MCF 10A (cell line): Measurements from ENCODE around the gene CROCC. TPM values are rescaled to one million over a fixed set of nuclear protein-coding genes. Genes with fewer than 3 reads are reported as not detected.

Experiments used
- BruUV-seq: library from RNA; stranded (reverse); fragments of 400-500 nt; replicated peaks from 2 replicates; lab custom pipeline; 2021; lab: Mats Ljungman, UMichigan
- CTCF ChIA-PET: fragments of 300-600 bp; sonication (Branson Sonifier 250); formaldehyde crosslinking; extraction: SDS; loops from one replicate; lab custom pipeline; 2021; ENCODE audit warnings: antibody characterized with exemption, inconsistent platforms; lab: Yijun Ruan, JAX
- POLR2A ChIA-PET: fragments of 300-600, 350-650 bp; sonication (Branson Sonifier 250); formaldehyde crosslinking; extraction: SDS; loops from one replicate; lab custom pipeline; 2020; ENCODE audit warnings: antibody characterized with exemption, inconsistent platforms; lab: Yijun Ruan, JAX
- DNase-seq: peaks from one replicate; pipeline ENCODE4 v3.0.0-alpha.2; 2018; ENCODE audit not compliant: unreplicated experiment
- H3K27ac Mint-ChIP-seq: one replicate; pipeline ENCODE4 v1.8.0; 2022; ENCODE audit warnings: mild to moderate bottlenecking, low read depth, mixed read lengths; ENCODE audit not compliant: unreplicated experiment
- H3K27me3 Mint-ChIP-seq: one replicate; pipeline ENCODE4 v1.8.0; 2022; ENCODE audit warnings: mixed read lengths; ENCODE audit not compliant: insufficient read depth, unreplicated experiment
- H3K36me3 Mint-ChIP-seq: one replicate; pipeline ENCODE4 v1.8.0; 2022; ENCODE audit warnings: mild to moderate bottlenecking, moderate library complexity, mixed read lengths; ENCODE audit not compliant: insufficient read depth, unreplicated experiment
- H3K4me1 Mint-ChIP-seq: one replicate; pipeline ENCODE4 v1.8.0; 2022; ENCODE audit warnings: mixed read lengths; ENCODE audit not compliant: insufficient read depth, unreplicated experiment
- H3K4me3 Mint-ChIP-seq: one replicate; pipeline ENCODE4 v1.8.0; 2022; ENCODE audit warnings: mild to moderate bottlenecking, moderate library complexity, mixed read lengths; ENCODE audit not compliant: unreplicated experiment
- H3K9me3 Mint-ChIP-seq: one replicate; pipeline ENCODE4 v1.8.0; 2022; ENCODE audit warnings: mixed read lengths; ENCODE audit not compliant: unreplicated experiment
- CTCF ChIP-seq: fragments of 200-600 bp; IDR thresholded peaks from one replicate; pipeline ENCODE4 v1.8.0; 2022; ENCODE audit warnings: antibody characterized with exemption, mild to moderate bottlenecking; ENCODE audit not compliant: unreplicated experiment
- intact Hi-C: fragments of 100-400 bp; cut with micrococcal nuclease; formaldehyde crosslinking; loops from 2 replicates; pipeline ENCODE4 v1.14.1; 2022
- total RNA-seq: library from RNA; stranded (reverse); gene quantifications from 2 replicates; pipeline ENCODE4 v1.2.3, GENCODE V29; 2022

CROCC gene
- total RNA-seq, 1 experiment from 2014 or later = 9.6 TPM

GRCh38 chr1:17020502-17020901, 98.8 kb downstream of the CROCC start:
- ChIA-PET POLR2A (no interaction called here), CTCF (interaction anchor here (0.8 kb wide), 3 partner anchors 12 to 34 kb away, joined by 3 to 5 read pairs (median 4); no protein-coding TSS in a partner anchor)
- BruUV-seq = no TSS peak
- Mint-ChIP-seq H3K36me3 (peaks cover 76% of the 10 kb centered on the region), H3K27ac (no peak overlapping the region), H3K9me3 (no peaks in the 10 kb centered on the region), H3K4me3 (no peak overlapping the region), H3K4me1 (peaks cover 4% of the 10 kb centered on the region), H3K27me3 (no peaks in the 10 kb centered on the region)
- TF ChIP-seq CTCF = no peak
- intact Hi-C loops = no loop called here
- DNase-seq = no peak

- no peak overlapping the region for H3K27ac Mint-ChIP-seq
- DNase-seq = no peak
- H3K4me3 Mint-ChIP-seq = no peak overlapping the region
- CTCF ChIA-PET = no interaction called here
- BruUV-seq = no TSS peak
- H3K36me3 Mint-ChIP-seq = peaks cover 88% of the 10 kb centered on the region
- no peaks in the 10 kb centered on the region for H3K9me3 Mint-ChIP-seq
- no peaks in the 10 kb centered on the region for H3K27me3 Mint-ChIP-seq
- intact Hi-C loops = no loop called here
- POLR2A ChIA-PET = interaction anchor here (2.7 kb wide), 1 partner anchor 9 kb away, joined by 13 read pairs; no protein-coding TSS in a partner anchor
- H3K4me1 Mint-ChIP-seq = no peaks in the 10 kb centered on the region
- TF ChIP-seq CTCF = no peak
Observed at GRCh38 chr1:17021896-17022295, 100.2 kb downstream of the CROCC start.

Other genes starting within 250 kb of the CROCC start
- gene RNU1-4, start 181.4 kb upstream of the CROCC start, total RNA-seq = 1,539 and 1,606 TPM in 2 replicates
- 1,539 and 1,606 TPM in 2 replicates for gene RNU1-2, start 26.0 kb upstream of the CROCC start, total RNA-seq
- gene MFAP2, start 58.7 kb downstream of the CROCC start, total RNA-seq = 0.58 and 1.2 TPM in 2 replicates
- gene ATP13A2, start 90.0 kb downstream of the CROCC start, total RNA-seq = 59.4 and 61.3 TPM in 2 replicates
- gene SDHB, start 132.1 kb downstream of the CROCC start, total RNA-seq = 166 and 189 TPM in 2 replicates
- 0.16 and 0.20 TPM in 2 replicates for gene PADI2, start 197.5 kb downstream of the CROCC start, total RNA-seq